HepG2 (cell line): Measurements from ENCODE around the gene MSH3. TPM values are rescaled to one million over a fixed set of nuclear protein-coding genes. Genes with fewer than 3 reads are reported as not detected.

ENCODE experiments used
- E2F1 ChIP-seq: sonication (generic); formaldehyde crosslinking; IDR thresholded peaks from 2 replicates; pipeline ENCODE4 v1.5.0; 2020; ENCODE audit warnings: missing genetic modification reagents
- ISL2 ChIP-seq: sonication (generic); formaldehyde crosslinking; IDR thresholded peaks from 2 replicates; pipeline ENCODE4 v1.5.0; 2020; ENCODE audit warnings: missing genetic modification reagents
- MXD3 ChIP-seq: IDR thresholded peaks from 2 replicates; pipeline ENCODE4 v1.6.1; 2016; ENCODE audit warnings: mild to moderate bottlenecking, missing biosample characterization, missing genetic modification reagents
- NR1H2 ChIP-seq: sonication (generic); formaldehyde crosslinking; IDR thresholded peaks from 2 replicates; pipeline ENCODE4 v1.8.1; 2022; ENCODE audit warnings: low read depth, missing genetic modification reagents, borderline replicate concordance
- NR2F1 ChIP-seq, 2 experiments: fragments of 450-650 bp in 1 of 2; formaldehyde crosslinking in 1 of 2; IDR thresholded peaks; 2 replicates each; pipeline versions ENCODE4 v1.5.0 to v1.6.1; 2016 to 2020; ENCODE audit warnings: mild to moderate bottlenecking in 1 of 2, missing compliant biosample characterization in 1 of 2, missing genetic modification reagents in 1 of 2, moderate library complexity in 1 of 2
- REPIN1 ChIP-seq: sonication (generic); formaldehyde crosslinking; IDR thresholded peaks from 2 replicates; pipeline ENCODE4 v1.8.0; 2022; ENCODE audit warnings: missing genetic modification reagents, low read depth, mild to moderate bottlenecking, borderline replicate concordance
- REST ChIP-seq, 2 experiments: IDR thresholded peaks; 2 replicates each; pipeline ENCODE4 v1.6.1; 2011 to 2012; ENCODE audit warnings: low read length in 2 of 2, borderline replicate concordance in 1 of 2, low read depth in 1 of 2, mild to moderate bottlenecking in 1 of 2, moderate library complexity in 1 of 2
- SRY ChIP-seq: sonication (generic); formaldehyde crosslinking; IDR thresholded peaks from 2 replicates; pipeline ENCODE4 v1.8.0; 2022; ENCODE audit warnings: mild to moderate bottlenecking, missing genetic modification reagents
- ZNF274 ChIP-seq: sonication (generic); formaldehyde crosslinking; IDR thresholded peaks from 2 replicates; pipeline ENCODE4 v1.5.1; 2020; ENCODE audit warnings: mild to moderate bottlenecking, missing genetic modification reagents
- ZNF329 ChIP-seq: sonication (generic); formaldehyde crosslinking; IDR thresholded peaks from 2 replicates; pipeline ENCODE4 v1.9.0; 2021; ENCODE audit warnings: low read depth, mild to moderate bottlenecking, missing genetic modification reagents
- ZNF362 ChIP-seq: sonication (generic); formaldehyde crosslinking; IDR thresholded peaks from 2 replicates; pipeline ENCODE4 v1.4.0; 2020; ENCODE audit warnings: missing genetic modification reagents, mild to moderate bottlenecking, borderline replicate concordance
- ZNF501 ChIP-seq: sonication (generic); formaldehyde crosslinking; IDR thresholded peaks from 2 replicates; pipeline ENCODE4 v1.5.1; 2020; ENCODE audit warnings: mild to moderate bottlenecking, moderate library complexity, missing genetic modification reagents
- ZNF512B ChIP-seq: sonication (generic); formaldehyde crosslinking; IDR thresholded peaks from 2 replicates; pipeline ENCODE4 v1.5.1; 2020; ENCODE audit warnings: missing genetic modification reagents, mild to moderate bottlenecking, borderline replicate concordance
- ZNF570 ChIP-seq: sonication (generic); formaldehyde crosslinking; IDR thresholded peaks from 2 replicates; pipeline ENCODE4 v1.4.0; 2020; ENCODE audit warnings: mild to moderate bottlenecking, missing genetic modification reagents, borderline replicate concordance
- ZNF709 ChIP-seq: sonication (generic); formaldehyde crosslinking; IDR thresholded peaks from 2 replicates; pipeline ENCODE4 v1.5.0; 2020; ENCODE audit warnings: mild to moderate bottlenecking, missing genetic modification reagents
- ZNF747 ChIP-seq: sonication (generic); formaldehyde crosslinking; IDR thresholded peaks from 2 replicates; pipeline ENCODE4 v1.8.1; 2023; ENCODE audit warnings: missing genetic modification reagents, mild to moderate bottlenecking, borderline replicate concordance
- polyA plus RNA-seq, 8 experiments: library from polyadenylated mRNA; depleted of rRNA in 3 of 8; stranded (reverse) in 7 of 8; unstranded in 1 of 8; fragments of >200 nt; fragmentation: Illumina TruSeq in 4 of 8; extraction: Trizol in 4 of 8; gene quantifications; 2 replicates each; pipeline versions ENCODE4 v1.2.1 to v1.2.3, GENCODE V29; 2011 to 2016; ENCODE audit warnings: low read depth in 4 of 8, missing spikeins in 1 of 8, mixed read lengths in 1 of 8; ENCODE audit not compliant: insufficient read depth in 1 of 8
- total RNA-seq, 5 experiments: library from RNA; depleted of rRNA; stranded (reverse); fragments of >200 nt; fragmentation: Illumina TruSeq; extraction: Trizol; gene quantifications; 2 replicates each; pipeline ENCODE4 v1.2.3, GENCODE V29; 2016; ENCODE audit warnings: low read depth in 1 of 5

The MSH3 gene
- total and polyA plus RNA-seq, 2 of the 13 experiments (the other 11 are each of a cell fraction or from before 2014, with no cell fraction given) = 4.0 to 16.4 TPM

GRCh38 chr5:80654391-80655230, at the start of gene MSH3, which contains the start of gene DHFR (continued):
- TF ChIP-seq ZNF512B (CRISPR knock-in tag) (no peak), NR1H2 (CRISPR knock-in tag) (no peak), ZNF329 (CRISPR knock-in tag) (peak; percentile 45; the same call in 1 of the 2 replicates), NR2F1 (CRISPR knock-in tag; IDR thresholded peaks at IDR 0.05) (peak in 1 of 2 experiments; percentile 40; a peak in 1 of 4 replicates), SRY (CRISPR knock-in tag) (no peak), ISL2 (CRISPR knock-in tag) (no peak; the same call in 1 of the 2 replicates), ZNF570 (CRISPR knock-in tag) (no peak), ZNF747 (CRISPR knock-in tag) (no peak; the same call in 1 of the 2 replicates), ZNF274 (CRISPR knock-in tag) (peak; percentile 18; the same call in 1 of the 2 replicates), MXD3 (0 out of 2 replicates have a peak, but pooled peaks have one; percentile 46), REPIN1 (CRISPR knock-in tag) (peak; percentile 62; the same call in 1 of the 2 replicates), E2F1 (CRISPR knock-in tag) (peak; percentile 52; the same call in 1 of the 2 replicates), ZNF362 (peak; percentile 41; the same call in 1 of the 2 replicates), REST (IDR thresholded peaks at IDR 0.05; ENCODE audit: borderline replicate concordance in 1 of 2, low read depth in 1 of 2, low read length in 2 of 2) (no peak), ZNF501 (CRISPR knock-in tag) (peak; percentile 66; the same call in 1 of the 2 replicates), ZNF709 (CRISPR knock-in tag) (peak; percentile 58; the same call in 1 of the 2 replicates)
